IMR-90 (cell line): ENCODE results near the gene SH2D1B.

Experiments used
- BHLHE40 ChIP-seq: fragments of 150-350 bp; IDR thresholded peaks from 2 replicates; pipeline ENCODE4 v1.6.1; 2016; ENCODE audit warnings: mild to moderate bottlenecking, low read depth, low read length
- CEBPB ChIP-seq: IDR thresholded peaks from 2 replicates; pipeline ENCODE4 v1.6.1; 2012; ENCODE audit warnings: low read depth, low read length, improper control_type of control experiment
- CHD1 ChIP-seq: IDR thresholded peaks from 2 replicates; pipeline ENCODE4 v1.6.1; 2012; ENCODE audit warnings: low read depth, low read length, improper control_type of control experiment
- FOS ChIP-seq: fragments of 150-350 bp; IDR thresholded peaks from 2 replicates; pipeline ENCODE4 v1.6.1; 2016; ENCODE audit warnings: low read depth, low read length
- MAFK ChIP-seq: IDR thresholded peaks from 2 replicates; pipeline ENCODE4 v1.6.1; 2012; ENCODE audit warnings: low read depth, low read length, improper control_type of control experiment
- MAZ ChIP-seq: IDR thresholded peaks from 2 replicates; pipeline ENCODE4 v1.6.1; 2012; ENCODE audit warnings: low read depth, mild to moderate bottlenecking, low read length, improper control_type of control experiment, moderate library complexity, borderline replicate concordance
- MXI1 ChIP-seq: IDR thresholded peaks from 2 replicates; pipeline ENCODE4 v1.6.1; 2012; ENCODE audit warnings: low read depth, mild to moderate bottlenecking, low read length, moderate library complexity, borderline replicate concordance
- POLR2A ChIP-seq: IDR thresholded peaks from 2 replicates; pipeline ENCODE4 v1.6.1; 2012; ENCODE audit warnings: mild to moderate bottlenecking, low read depth, low read length
- RAD21 ChIP-seq: IDR thresholded peaks from 2 replicates; pipeline ENCODE4 v1.6.1; 2012; ENCODE audit warnings: low read length, improper control_type of control experiment
- RCOR1 ChIP-seq: IDR thresholded peaks from 2 replicates; pipeline ENCODE4 v1.6.1; 2012; ENCODE audit warnings: mild to moderate bottlenecking, low read length, improper control_type of control experiment; ENCODE audit not compliant: insufficient replicate concordance
- RFX5 ChIP-seq: IDR thresholded peaks from 2 replicates; pipeline ENCODE4 v1.8.0; 2012; ENCODE audit warnings: low read depth, mild to moderate bottlenecking, low read length, moderate library complexity
- SMC3 ChIP-seq: fragments of 150-350 bp; IDR thresholded peaks from 2 replicates; pipeline ENCODE4 v1.6.1; 2016; ENCODE audit warnings: low read depth, mild to moderate bottlenecking, antibody characterized with exemption, low read length, moderate library complexity
- TF ChIP-seq, protein P1 (sequence below): conservative IDR thresholded peaks from 2 replicates; pipeline ENCODE4 v1.5.1; 2012; ENCODE audit warnings: mild to moderate bottlenecking, low read depth, low read length, improper control_type of control experiment
- TF ChIP-seq, protein P2 (sequence below): fragments of 150-350 bp; IDR thresholded peaks from 2 replicates; pipeline ENCODE4 v1.6.1; 2017; ENCODE audit warnings: mild to moderate bottlenecking, antibody characterized with exemption, low read length, low read depth

DNA sequence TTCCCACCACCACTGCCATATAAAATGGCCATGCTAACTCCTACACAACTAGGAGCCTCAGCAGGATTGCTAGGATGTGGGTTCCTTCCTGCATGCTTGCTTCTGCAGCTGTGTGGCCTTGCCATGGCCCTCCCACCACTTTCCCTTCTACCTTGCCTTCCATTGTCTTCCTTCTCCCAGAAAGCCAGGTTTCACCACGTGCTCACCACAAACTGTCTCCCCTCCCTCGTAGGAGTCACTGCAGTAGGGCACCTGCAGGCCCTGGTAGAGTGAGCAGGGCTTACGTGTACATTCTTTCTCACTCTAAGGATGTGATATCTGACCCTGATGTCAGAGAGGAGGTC, 26.7 kb downstream of the SH2D1B start:
- TF ChIP-seq POLR2A (no peak), RFX5 (no peak), CEBPB (no peak), MAFK (no peak), FOS (no peak), RAD21 (no peak), SMC3 (no peak), MXI1 (no peak), RCOR1 (no peak), MAZ (no peak), CHD1 (no peak), BHLHE40 (no peak)
- TF ChIP-seq, protein P1, sequence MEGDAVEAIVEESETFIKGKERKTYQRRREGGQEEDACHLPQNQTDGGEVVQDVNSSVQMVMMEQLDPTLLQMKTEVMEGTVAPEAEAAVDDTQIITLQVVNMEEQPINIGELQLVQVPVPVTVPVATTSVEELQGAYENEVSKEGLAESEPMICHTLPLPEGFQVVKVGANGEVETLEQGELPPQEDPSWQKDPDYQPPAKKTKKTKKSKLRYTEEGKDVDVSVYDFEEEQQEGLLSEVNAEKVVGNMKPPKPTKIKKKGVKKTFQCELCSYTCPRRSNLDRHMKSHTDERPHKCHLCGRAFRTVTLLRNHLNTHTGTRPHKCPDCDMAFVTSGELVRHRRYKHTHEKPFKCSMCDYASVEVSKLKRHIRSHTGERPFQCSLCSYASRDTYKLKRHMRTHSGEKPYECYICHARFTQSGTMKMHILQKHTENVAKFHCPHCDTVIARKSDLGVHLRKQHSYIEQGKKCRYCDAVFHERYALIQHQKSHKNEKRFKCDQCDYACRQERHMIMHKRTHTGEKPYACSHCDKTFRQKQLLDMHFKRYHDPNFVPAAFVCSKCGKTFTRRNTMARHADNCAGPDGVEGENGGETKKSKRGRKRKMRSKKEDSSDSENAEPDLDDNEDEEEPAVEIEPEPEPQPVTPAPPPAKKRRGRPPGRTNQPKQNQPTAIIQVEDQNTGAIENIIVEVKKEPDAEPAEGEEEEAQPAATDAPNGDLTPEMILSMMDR = no peak
- TF ChIP-seq, protein P2, sequence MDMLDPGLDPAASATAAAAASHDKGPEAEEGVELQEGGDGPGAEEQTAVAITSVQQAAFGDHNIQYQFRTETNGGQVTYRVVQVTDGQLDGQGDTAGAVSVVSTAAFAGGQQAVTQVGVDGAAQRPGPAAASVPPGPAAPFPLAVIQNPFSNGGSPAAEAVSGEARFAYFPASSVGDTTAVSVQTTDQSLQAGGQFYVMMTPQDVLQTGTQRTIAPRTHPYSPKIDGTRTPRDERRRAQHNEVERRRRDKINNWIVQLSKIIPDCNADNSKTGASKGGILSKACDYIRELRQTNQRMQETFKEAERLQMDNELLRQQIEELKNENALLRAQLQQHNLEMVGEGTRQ = no peak
